SK-N-MC (cell line): ENCODE measurements around the gene RGS16.

Experiments
- EZH2 ChIP-seq: fragments of 200-600 bp; sonication (generic); IDR thresholded peaks from one replicate; pipeline ENCODE4 v1.6.1; 2017; ENCODE audit warnings: antibody characterized with exemption
- FOXP2 ChIP-seq: optimal IDR thresholded peaks from 2 replicates; pipeline ENCODE3; 2011; ENCODE audit warnings: mild to moderate bottlenecking, moderate library complexity; ENCODE audit not compliant: insufficient read depth; ENCODE audit errors: extremely low read length, control extremely low read depth
- POLR2AphosphoS5 ChIP-seq: IDR thresholded peaks from 2 replicates; pipeline ENCODE4 v1.6.1; 2012; ENCODE audit warnings: mild to moderate bottlenecking, low read depth, low read length, borderline replicate concordance

GRCh38 chr1:182565537-182565936, 38.7 kb downstream of the RGS16 start:
- TF ChIP-seq EZH2: no peak
- TF ChIP-seq POLR2AphosphoS5: no peak
- TF ChIP-seq FOXP2: no peak
